Liver (tissue), 9 donors: ENCODE results near the gene VPS26B. TPM values are rescaled to one million over a fixed set of nuclear protein-coding genes. Genes with fewer than 3 reads are reported as not detected.

Experiments
- DNase-seq: peaks from one replicate; pipeline ENCODE4 v3.0.0-alpha.2; 2017; ENCODE audit warnings: low spot score
- H3K27ac ChIP-seq, 2 donors: one replicate each; pipeline ENCODE4 v1.7.0; 2013; ENCODE audit warnings: inconsistent platforms in 2 of 2, low read length in 2 of 2, control low read depth in 1 of 2, low read depth in 1 of 2, mild to moderate bottlenecking in 1 of 2
- H3K27me3 ChIP-seq, 4 donors: one replicate each; pipeline versions ENCODE4 v1.6.1 to v1.7.0; 2013; ENCODE audit warnings: low read length in 3 of 4, inconsistent platforms in 1 of 4, mild to moderate bottlenecking in 1 of 4, moderate library complexity in 1 of 4; ENCODE audit not compliant: control insufficient read depth in 4 of 4, insufficient read depth in 4 of 4
- H3K36me3 ChIP-seq, 4 donors: one replicate each; pipeline versions ENCODE4 v1.6.1 to v1.7.0; 2013; ENCODE audit warnings: low read length in 3 of 4, mild to moderate bottlenecking in 3 of 4, low read depth in 1 of 4, moderate library complexity in 1 of 4; ENCODE audit not compliant: control insufficient read depth in 4 of 4, insufficient read depth in 3 of 4
- H3K4me1 ChIP-seq, 4 donors: one replicate each; pipeline versions ENCODE4 v1.6.1 to v1.7.0; 2013; ENCODE audit warnings: low read length in 3 of 4, mild to moderate bottlenecking in 3 of 4, moderate library complexity in 1 of 4; ENCODE audit not compliant: control insufficient read depth in 4 of 4, insufficient read depth in 4 of 4
- H3K4me3 ChIP-seq, 3 donors: one replicate each; pipeline versions ENCODE4 v1.6.1 to v1.7.0; 2013; ENCODE audit warnings: low read length in 3 of 3, control low read depth in 1 of 3, low read depth in 1 of 3, mild to moderate bottlenecking in 1 of 3
- H3K9ac ChIP-seq, 2 donors: one replicate each; pipeline ENCODE4 v1.7.0; 2013; ENCODE audit warnings: low read length in 2 of 2, mild to moderate bottlenecking in 2 of 2, moderate library complexity in 2 of 2, control low read depth in 1 of 2, low read depth in 1 of 2
- H3K9me3 ChIP-seq, 4 donors: one replicate each; pipeline versions ENCODE4 v1.6.1 to v1.7.0; 2013; ENCODE audit warnings: low read length in 3 of 4; ENCODE audit not compliant: control insufficient read depth in 4 of 4
- CTCF ChIP-seq: fragments of 150-350 bp; IDR thresholded peaks from 2 replicates; pipeline ENCODE4 v1.5.1; 2017; ENCODE audit warnings: improper control_type of control experiment, low read depth, low read length; ENCODE audit not compliant: missing input control
- EGR1 ChIP-seq, 2 donors: IDR thresholded peaks; 2 replicates each; pipeline ENCODE4 v1.6.1; 2016 to 2018; ENCODE audit warnings: antibody characterized with exemption in 2 of 2, low read depth in 2 of 2
- FOXA1 ChIP-seq: IDR thresholded peaks from 2 replicates; pipeline ENCODE4 v1.6.1; 2016; ENCODE audit warnings: antibody characterized with exemption
- FOXA2 ChIP-seq: IDR thresholded peaks from 2 replicates; pipeline ENCODE4 v1.6.1; 2016; ENCODE audit warnings: antibody characterized with exemption
- GABPA ChIP-seq, 2 donors: IDR thresholded peaks in 1 of 2; conservative IDR thresholded peaks in 1 of 2; 2 replicates each; pipeline ENCODE4 v1.6.1; 2016; ENCODE audit warnings: antibody characterized with exemption in 2 of 2, mild to moderate bottlenecking in 1 of 2, moderate library complexity in 1 of 2
- HNF4A ChIP-seq, 2 donors: conservative IDR thresholded peaks; 2 replicates each; pipeline ENCODE4 v1.6.1; 2016; ENCODE audit warnings: antibody characterized with exemption in 2 of 2, mild to moderate bottlenecking in 2 of 2
- HNF4G ChIP-seq: IDR thresholded peaks from 2 replicates; pipeline ENCODE4 v1.6.1; 2016; ENCODE audit warnings: antibody characterized with exemption
- JUND ChIP-seq, 2 donors: IDR thresholded peaks; 2 replicates each; pipeline ENCODE4 v1.6.1; 2016; ENCODE audit warnings: antibody characterized with exemption in 2 of 2
- MAX ChIP-seq: IDR thresholded peaks from 2 replicates; pipeline ENCODE4 v1.6.1; 2016; ENCODE audit warnings: antibody characterized with exemption
- NR2F2 ChIP-seq: IDR thresholded peaks from 2 replicates; pipeline ENCODE4 v1.6.1; 2016; ENCODE audit warnings: antibody characterized with exemption
- RAD21 ChIP-seq, 2 donors: IDR thresholded peaks; 2 replicates each; pipeline ENCODE4 v1.6.1; 2016; ENCODE audit warnings: antibody characterized with exemption in 2 of 2, mild to moderate bottlenecking in 2 of 2
- REST ChIP-seq: IDR thresholded peaks from 2 replicates; pipeline ENCODE4 v1.6.1; 2016; ENCODE audit warnings: antibody characterized with exemption, mild to moderate bottlenecking
- RXRA ChIP-seq, 2 donors: IDR thresholded peaks; 2 replicates each; pipeline ENCODE4 v1.6.1; 2017 to 2018; ENCODE audit warnings: antibody characterized with exemption in 2 of 2, mild to moderate bottlenecking in 1 of 2
- SP1 ChIP-seq: IDR thresholded peaks from 2 replicates; pipeline ENCODE4 v1.6.1; 2018; ENCODE audit warnings: antibody characterized with exemption, mild to moderate bottlenecking
- TAF1 ChIP-seq: conservative IDR thresholded peaks from 2 replicates; pipeline ENCODE4 v1.6.1; 2016; ENCODE audit warnings: antibody characterized with exemption, mild to moderate bottlenecking
- YY1 ChIP-seq: IDR thresholded peaks from 2 replicates; pipeline ENCODE4 v1.6.1; 2016; ENCODE audit warnings: antibody characterized with exemption, mild to moderate bottlenecking
- WGBS: extraction: QIAGEN DNeasy Blood & Tissue Kit; methylation state at CpG from one replicate; pipeline ENCODE4 v1.1.7; 2013; 5-methylcytosine and 5-hydroxymethylcytosine counted together
- polyA plus RNA-seq, 2 donors: library from polyadenylated mRNA; stranded (reverse) in 1 of 2; unstranded in 1 of 2; fragments of 200-250 nt in 1 of 2; fragments of >200 nt in 1 of 2; fragmentation: Nextera tagmentation in 1 of 2; extraction: Ambion mirVana in 1 of 2; gene quantifications; one replicate each; pipeline versions ENCODE4 v1.2.1 to v1.2.3, GENCODE V29; 2013 to 2015
- total RNA-seq, 2 donors: library from RNA; depleted of rRNA; stranded (reverse); fragments of >200 nt; gene quantifications; one replicate each; pipeline ENCODE4 v1.2.3, GENCODE V29; 2014
- TF ChIP-seq, protein P1 (sequence below): IDR thresholded peaks from 2 replicates; pipeline ENCODE4 v1.6.1; 2016; ENCODE audit warnings: antibody characterized with exemption
- TF ChIP-seq, protein P2 (sequence below): IDR thresholded peaks from 2 replicates; pipeline ENCODE4 v1.6.1; 2016; ENCODE audit warnings: antibody characterized with exemption
- donor health status: healthy.
- donor health status: healthy.
- donor health status: healthy.
- donor health status: healthy.
- donor health status: healthy.

The VPS26B gene
- total and polyA plus RNA-seq, 4 donors: 12.6 to 35.0 (median 20.2) TPM

GRCh38 chr11:134231958-134232659, 7.6 kb downstream of the VPS26B start:
- no peak overlapping the region for H3K4me3 ChIP-seq
- TF ChIP-seq FOXA1 (no peak), CTCF (no peak), REST (no peak), TAF1 (no peak), RAD21 (IDR thresholded peaks at IDR 0.05) (no peak), HNF4A (conservative IDR thresholded peaks at IDR 0.05) (peak; percentile 59 to 75), YY1 (peak; percentile 33), HNF4G (no peak), JUND (IDR thresholded peaks at IDR 0.05) (no peak), SP1 (peak; percentile 73), NR2F2 (no peak), MAX (no peak), GABPA (IDR thresholded peaks at IDR 0.05 in 1 of 2, conservative IDR thresholded peaks at IDR 0.05 in 1 of 2) (no peak), FOXA2 (no peak), EGR1 (IDR thresholded peaks at IDR 0.05; ENCODE audit: low read depth in 2 of 2) (no peak), RXRA (IDR thresholded peaks at IDR 0.05) (peak; percentile 23 to 37)
- TF ChIP-seq, protein P1, sequence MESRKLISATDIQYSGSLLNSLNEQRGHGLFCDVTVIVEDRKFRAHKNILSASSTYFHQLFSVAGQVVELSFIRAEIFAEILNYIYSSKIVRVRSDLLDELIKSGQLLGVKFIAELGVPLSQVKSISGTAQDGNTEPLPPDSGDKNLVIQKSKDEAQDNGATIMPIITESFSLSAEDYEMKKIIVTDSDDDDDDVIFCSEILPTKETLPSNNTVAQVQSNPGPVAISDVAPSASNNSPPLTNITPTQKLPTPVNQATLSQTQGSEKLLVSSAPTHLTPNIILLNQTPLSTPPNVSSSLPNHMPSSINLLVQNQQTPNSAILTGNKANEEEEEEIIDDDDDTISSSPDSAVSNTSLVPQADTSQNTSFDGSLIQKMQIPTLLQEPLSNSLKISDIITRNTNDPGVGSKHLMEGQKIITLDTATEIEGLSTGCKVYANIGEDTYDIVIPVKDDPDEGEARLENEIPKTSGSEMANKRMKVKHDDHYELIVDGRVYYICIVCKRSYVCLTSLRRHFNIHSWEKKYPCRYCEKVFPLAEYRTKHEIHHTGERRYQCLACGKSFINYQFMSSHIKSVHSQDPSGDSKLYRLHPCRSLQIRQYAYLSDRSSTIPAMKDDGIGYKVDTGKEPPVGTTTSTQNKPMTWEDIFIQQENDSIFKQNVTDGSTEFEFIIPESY: no peak
- TF ChIP-seq, protein P2, sequence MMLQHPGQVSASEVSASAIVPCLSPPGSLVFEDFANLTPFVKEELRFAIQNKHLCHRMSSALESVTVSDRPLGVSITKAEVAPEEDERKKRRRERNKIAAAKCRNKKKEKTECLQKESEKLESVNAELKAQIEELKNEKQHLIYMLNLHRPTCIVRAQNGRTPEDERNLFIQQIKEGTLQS: no peak
- no peaks in the 10 kb centered on the region for H3K9me3 ChIP-seq
- no peaks in the 10 kb centered on the region for H3K27me3 ChIP-seq
- H3K36me3 ChIP-seq: peaks cover 0 to 3% (median 1%) of the 10 kb centered on the region in 4 donors
- WGBS: 53% methylated on average over 10 of the region's 10 CpGs
- DNase-seq: no peak
- no peak overlapping the region for H3K9ac ChIP-seq
- H3K4me1 ChIP-seq: peaks cover 15 to 42% (median 26%) of the 10 kb centered on the region in 4 donors
- peak overlapping the region in 1 of 2 donors; percentile 34 for H3K27ac ChIP-seq
